Pancreas (tissue), 10 donors: ENCODE results near the gene RIMKLA. TPM values are rescaled to one million over a fixed set of nuclear protein-coding genes. Genes with fewer than 3 reads are reported as not detected.

Experiments used
- ATAC-seq, 4 donors: fragments of 200-7000 bp; cut with Tn5 transposase; one replicate each; pipeline versions ENCODE4 v1.8.0 to v1.9.1; 2020; ENCODE audit warnings: mild to moderate bottlenecking in 4 of 4, moderate library complexity in 4 of 4
- DNase-seq, 6 donors: peaks; one replicate each; pipeline ENCODE4 v3.0.0-alpha.2; 2020
- FAIRE-seq: peaks from 2 replicates; lab custom pipeline; 2012; peaks lifted over from hg19 to GRCh38; lab: Jason Lieb, UNC
- H3K27ac ChIP-seq, 4 donors: fragments of 200-600 bp; sonication (generic); 1 replicate in 3 of 4; 2 replicates in 1 of 4; pipeline versions ENCODE4 v1.5.0 to v1.8.0; 2020
- H3K27me3 ChIP-seq, 4 donors: fragments of 200-600 bp; one replicate each; pipeline ENCODE4 v1.8.0; 2021
- H3K36me3 ChIP-seq, 3 donors: fragments of 200-600 bp; sonication (generic) in 1 of 3; one replicate each; pipeline versions ENCODE4 v1.5.0 to v1.8.0; 2020 to 2021
- H3K4me1 ChIP-seq, 3 donors: fragments of 200-600 bp; one replicate each; pipeline ENCODE4 v1.8.0; 2021
- H3K4me3 ChIP-seq, 4 donors: fragments of 200-600 bp; sonication (generic) in 2 of 4; one replicate each; pipeline versions ENCODE4 v1.5.0 to v1.8.0; 2020 to 2021
- H3K9me3 ChIP-seq, 4 donors: fragments of 200-600 bp; one replicate each; pipeline ENCODE4 v1.8.0; 2021
- CTCF ChIP-seq, 4 donors: fragments of 200-600 bp; sonication (generic) in 3 of 4; IDR thresholded peaks; one replicate each; pipeline versions ENCODE4 v1.5.0 to v1.8.0; 2021; ENCODE audit warnings: antibody characterized with exemption in 4 of 4
- WGBS, 2 donors: extraction: QIAGEN DNeasy Blood & Tissue Kit; methylation state at CpG; one replicate each; pipeline ENCODE4 v1.1.7; 2013; 5-methylcytosine and 5-hydroxymethylcytosine counted together
- intact Hi-C, 3 donors: fragments of 100-400 bp; cut with DNase I; formaldehyde crosslinking; loops; one replicate each; pipeline versions ENCODE4 v1.11.1 to v1.14.2; 2022
- polyA plus RNA-seq, 2 donors: library from polyadenylated mRNA; stranded (reverse); fragments of 200-250 nt; gene quantifications; one replicate each; pipeline ENCODE4 v1.2.3, GENCODE V29; 2013
- total RNA-seq, 6 donors: library from RNA; stranded (reverse); fragmentation: NEBNext Ultra II Directional in 4 of 6; extraction: Animal tissue kit (Norgen Biotek cat#: 25700) in 4 of 6; gene quantifications; one replicate each; pipeline versions ENCODE4 v1.2.1 to v1.2.4, GENCODE V29; 2021 to 2023
- donor health status: healthy with polysubstance abuse.
- donor health status: DM: no; HTN: no; CAD: no; lungs with moderate emphysema.
- donor health status: DM: no; HTN: no; CAD: no.
- donor health status: control.
- donor health status: control.
- donor health status: Bipolar disorder and iron deficiency.
- donor health status: DM: yes; HTN: yes; CAD: no.
- donor health status: DM: no; HTN: no; CAD: no.
- donor health status: DM: no; HTN: no; CAD: no.
- donor health status: DM: yes; HTN: yes; CAD: no.

The RIMKLA gene
- total and polyA plus RNA-seq, 8 donors: 0.27 to 2.6 (median 1.9) TPM

- no peak for TF ChIP-seq CTCF (IDR thresholded peaks at IDR 0.05)
- Histone ChIP-seq H3K27me3 (no peaks in the 10 kb centered on the region), H3K27ac (no peak overlapping the region), H3K9me3 (no peaks in the 10 kb centered on the region), H3K4me1 (no peaks in the 10 kb centered on the region), H3K36me3 (no peaks in the 10 kb centered on the region), H3K4me3 (no peak overlapping the region)
- WGBS, 2 donors: 83 to 90% methylated on average over 10 of the region's 10 CpGs
- FAIRE-seq (no peak), DNase-seq (no peak), ATAC-seq (no peak)
- intact Hi-C loops: no loop called here
Measured at GRCh38 chr1:42399315-42400100, 18.9 kb downstream of the RIMKLA start.

GRCh38 chr1:42403880-42404400, 23.3 kb downstream of the RIMKLA start:
- WGBS, 2 donors: 100% methylated on average over 1 of the region's 1 CpG
- Histone ChIP-seq H3K27ac (no peak overlapping the region), H3K4me1 (no peaks in the 10 kb centered on the region), H3K4me3 (no peak overlapping the region), H3K36me3 (no peaks in the 10 kb centered on the region), H3K9me3 (no peaks in the 10 kb centered on the region), H3K27me3 (no peaks in the 10 kb centered on the region)
- intact Hi-C loops: no loop called here
- no peak for ATAC-seq
- FAIRE-seq: no peak
- DNase-seq: no peak
- no peak for TF ChIP-seq CTCF (IDR thresholded peaks at IDR 0.05)

- 88 to 89% methylated on average over 17 of the region's 17 CpGs for WGBS, 2 donors
- Histone ChIP-seq H3K27me3 (no peaks in the 10 kb centered on the region), H3K4me1 (no peaks in the 10 kb centered on the region), H3K27ac (no peak overlapping the region), H3K4me3 (no peak overlapping the region), H3K9me3 (no peaks in the 10 kb centered on the region), H3K36me3 (no peaks in the 10 kb centered on the region)
- no peak for ATAC-seq
- DNase-seq: no peak
- intact Hi-C loops: no loop called here
- no peak for TF ChIP-seq CTCF (IDR thresholded peaks at IDR 0.05)
- FAIRE-seq: no peak
Measured at GRCh38 chr1:42414551-42415496, 34.2 kb downstream of the RIMKLA start.

- Histone ChIP-seq H3K9me3 (no peaks in the 10 kb centered on the region), H3K36me3 (no peaks in the 10 kb centered on the region), H3K4me3 (no peak overlapping the region), H3K4me1 (peaks cover 0 to 13% (median 11%) of the 10 kb centered on the region in 3 donors), H3K27me3 (no peaks in the 10 kb centered on the region), H3K27ac (no peak overlapping the region)
- intact Hi-C loops: no loop called here
- TF ChIP-seq CTCF (IDR thresholded peaks at IDR 0.05): no peak
- FAIRE-seq: no peak
- ATAC-seq: peak in 3 of 4 donors; percentile 57 to 72 (median 71)
- WGBS, 2 donors: 16 to 50% methylated on average over 3 of the region's 3 CpGs
- peak in 3 of 6 donors; percentile 65 to 78 (median 73) for DNase-seq
Measured at GRCh38 chr1:42417166-42417565, 36.6 kb downstream of the RIMKLA start.
